ENCODE results near the gene RELL1.

The RELL1 gene, protein sequence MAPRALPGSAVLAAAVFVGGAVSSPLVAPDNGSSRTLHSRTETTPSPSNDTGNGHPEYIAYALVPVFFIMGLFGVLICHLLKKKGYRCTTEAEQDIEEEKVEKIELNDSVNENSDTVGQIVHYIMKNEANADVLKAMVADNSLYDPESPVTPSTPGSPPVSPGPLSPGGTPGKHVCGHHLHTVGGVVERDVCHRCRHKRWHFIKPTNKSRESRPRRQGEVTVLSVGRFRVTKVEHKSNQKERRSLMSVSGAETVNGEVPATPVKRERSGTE

GRCh38 chr4:37686373-37687193 is at the start of gene RELL1:
RELL1 (minus strand) TSS chr4:37686376; CDS start chr4:37686287, 89 bp downstream.
- in situ Hi-C loops (cut with MboI; ENCODE audit: low pct_unique_long_range_greater_than_20kb, low sequenced_read_pairs), result no loop called here
- DNase-seq, result peak; percentile 100

GRCh38 chr4:37735578-37735977 is 49.4 kb upstream of the RELL1 start:
- in situ Hi-C loops (cut with MboI; ENCODE audit: low pct_unique_long_range_greater_than_20kb, low sequenced_read_pairs), result no loop called here
- DNase-seq, result peak; percentile 59

- no peak for DNase-seq
- in situ Hi-C loops (cut with MboI; ENCODE audit: low pct_unique_long_range_greater_than_20kb, low sequenced_read_pairs), result no loop called here
Measured at GRCh38 chr4:37734989-37735388, 48.8 kb upstream of the RELL1 start.

DNA sequence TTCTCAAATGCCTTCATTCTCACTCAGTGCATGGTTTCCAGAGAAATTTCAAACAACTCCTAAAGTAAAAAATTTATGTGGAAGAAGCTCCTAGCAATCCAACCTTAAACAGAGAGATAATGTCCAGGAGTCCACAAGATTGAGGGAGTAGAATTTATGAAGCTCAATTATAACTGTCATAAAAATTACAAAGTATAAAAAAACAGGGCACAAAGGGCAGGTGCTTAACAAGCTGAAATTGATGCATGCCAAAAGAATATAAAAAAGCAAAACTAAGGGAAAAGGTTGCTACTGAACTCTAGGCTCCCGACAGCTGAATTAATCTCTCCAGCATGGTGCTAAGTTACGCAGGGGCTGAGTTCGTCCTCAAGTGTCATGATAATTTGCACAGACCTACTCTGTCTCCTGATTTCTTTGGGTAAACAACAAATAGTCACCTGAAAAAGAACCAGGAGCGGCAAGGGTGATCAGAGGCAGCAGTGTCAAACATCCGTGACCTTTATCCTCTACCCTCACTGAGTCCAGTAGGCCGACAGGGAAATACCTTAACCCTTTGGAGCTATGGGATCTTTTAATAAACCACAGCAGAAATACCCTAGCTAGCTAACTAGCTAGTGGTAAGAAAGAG is 47.2 kb upstream of the RELL1 start:
- no peak for DNase-seq
- in situ Hi-C loops (cut with MboI; ENCODE audit: low pct_unique_long_range_greater_than_20kb, low sequenced_read_pairs), result no loop called here

- DNase-seq, result no peak
- in situ Hi-C loops (cut with MboI; ENCODE audit: low pct_unique_long_range_greater_than_20kb, low sequenced_read_pairs), result no loop called here
Measured at GRCh38 chr4:37732526-37733186, 46.5 kb upstream of the RELL1 start.

- in situ Hi-C loops (cut with MboI; ENCODE audit: low pct_unique_long_range_greater_than_20kb, low sequenced_read_pairs), result no loop called here
- DNase-seq, result no peak
Measured at GRCh38 chr4:37729649-37730004, 43.5 kb upstream of the RELL1 start.

- in situ Hi-C loops (cut with MboI; ENCODE audit: low pct_unique_long_range_greater_than_20kb, low sequenced_read_pairs), result no loop called here
- no peak for DNase-seq
Measured at GRCh38 chr4:37728064-37728463, 41.9 kb upstream of the RELL1 start.

DNA sequence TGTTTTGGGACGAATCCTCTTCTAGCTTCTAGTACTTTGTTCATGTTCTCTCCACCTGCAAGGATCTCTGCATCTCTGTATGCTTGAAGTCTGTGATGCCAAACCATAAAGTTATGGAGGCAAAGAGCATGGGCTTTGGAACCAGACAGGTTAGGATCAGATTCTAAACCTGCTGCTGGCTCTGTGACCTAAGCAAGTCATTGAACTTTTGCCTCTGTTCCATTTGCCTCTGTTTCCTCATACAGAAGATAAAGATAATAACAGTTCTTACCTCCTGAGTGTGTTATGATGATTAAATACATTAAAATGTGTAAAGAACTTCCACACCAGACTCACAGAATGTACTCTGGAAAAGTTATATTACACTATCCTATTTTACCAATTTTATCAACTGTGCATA is 41.5 kb upstream of the RELL1 start:
- DNase-seq, result no peak
- in situ Hi-C loops (cut with MboI; ENCODE audit: low pct_unique_long_range_greater_than_20kb, low sequenced_read_pairs), result no loop called here

DNA sequence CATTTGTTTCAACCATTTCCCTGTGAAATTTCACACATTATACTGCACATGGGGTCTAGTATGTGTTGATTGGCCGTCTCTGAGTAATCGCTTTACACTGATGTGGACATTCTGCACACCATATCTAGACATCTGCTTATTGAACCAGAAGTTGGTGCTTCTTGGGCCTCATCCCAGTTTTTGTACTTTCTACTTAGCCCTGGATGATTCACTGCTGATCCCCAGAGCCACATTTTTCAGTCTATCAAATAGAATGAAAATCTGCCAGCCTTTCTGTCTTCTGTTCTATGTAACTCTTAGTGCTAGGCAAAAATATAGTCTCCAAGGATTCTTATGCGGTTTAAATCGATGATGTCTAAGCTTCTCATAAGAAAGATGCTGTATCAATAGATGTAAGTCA is 40.5 kb upstream of the RELL1 start:
- in situ Hi-C loops (cut with MboI; ENCODE audit: low pct_unique_long_range_greater_than_20kb, low sequenced_read_pairs), result no loop called here

GRCh38 chr4:37725718-37726117 is 39.5 kb upstream of the RELL1 start:
- in situ Hi-C loops (cut with MboI; ENCODE audit: low pct_unique_long_range_greater_than_20kb, low sequenced_read_pairs), result no loop called here
- DNase-seq, result no peak

More for the DNA sequence above, 40.5 kb upstream of the RELL1 start:
- no peak for DNase-seq

GRCh38 chr4:37723067-37723466 is 36.9 kb upstream of the RELL1 start:
- no peak for DNase-seq
- in situ Hi-C loops (cut with MboI; ENCODE audit: low pct_unique_long_range_greater_than_20kb, low sequenced_read_pairs), result no loop called here

GRCh38 chr4:37721995-37722638 is 35.9 kb upstream of the RELL1 start:
- in situ Hi-C loops (cut with MboI; ENCODE audit: low pct_unique_long_range_greater_than_20kb, low sequenced_read_pairs), result no loop called here
- no peak for DNase-seq

DNA sequence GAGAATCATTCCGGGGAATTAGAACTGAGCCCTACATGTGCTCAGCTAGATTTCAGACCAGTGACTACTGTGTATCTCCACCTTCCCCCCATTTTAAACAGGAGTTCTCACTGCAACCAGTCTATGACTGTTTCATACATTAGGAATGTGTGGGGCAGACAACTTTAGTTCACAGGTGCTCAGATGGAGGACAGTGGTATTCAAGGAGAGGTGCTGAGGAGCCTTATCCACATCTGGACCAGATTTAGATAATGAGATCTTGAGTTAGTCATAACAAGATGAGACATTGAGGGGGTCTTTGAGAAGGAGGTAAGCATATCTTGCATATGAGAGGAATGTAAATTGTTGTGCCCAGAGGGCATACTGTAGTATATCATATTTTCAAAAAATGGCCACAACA is 32.8 kb upstream of the RELL1 start:
- in situ Hi-C loops (cut with MboI; ENCODE audit: low pct_unique_long_range_greater_than_20kb, low sequenced_read_pairs), result no loop called here
- DNase-seq, result no peak

DNA sequence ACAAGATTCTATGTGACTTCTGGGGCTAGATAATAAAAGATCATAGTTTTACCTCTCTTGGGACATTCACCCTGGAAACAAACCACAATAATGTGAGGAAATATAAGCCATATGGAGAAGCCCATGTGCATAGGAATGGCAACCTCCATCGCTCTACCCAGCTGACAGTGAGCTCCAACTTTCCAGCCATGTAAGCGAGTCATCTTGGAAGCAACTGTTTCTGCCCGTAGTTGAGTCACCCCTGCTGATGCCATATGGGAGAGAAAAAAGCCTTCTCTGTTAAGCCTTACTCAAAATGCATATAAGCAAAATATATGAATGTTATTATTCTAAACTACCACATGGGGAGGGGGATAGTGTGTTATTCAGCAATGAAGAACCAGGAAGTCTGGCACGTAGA is 31.4 kb upstream of the RELL1 start:
- in situ Hi-C loops (cut with MboI; ENCODE audit: low pct_unique_long_range_greater_than_20kb, low sequenced_read_pairs), result no loop called here
- no peak for DNase-seq

GRCh38 chr4:37715889-37716402 is 29.8 kb upstream of the RELL1 start:
- in situ Hi-C loops (cut with MboI; ENCODE audit: low pct_unique_long_range_greater_than_20kb, low sequenced_read_pairs), result no loop called here
- peak; percentile 27 for DNase-seq

- no peak for DNase-seq
- in situ Hi-C loops (cut with MboI; ENCODE audit: low pct_unique_long_range_greater_than_20kb, low sequenced_read_pairs), result no loop called here
Measured at GRCh38 chr4:37710491-37710890, 24.3 kb upstream of the RELL1 start.

- in situ Hi-C loops (cut with MboI; ENCODE audit: low pct_unique_long_range_greater_than_20kb, low sequenced_read_pairs), result no loop called here
- DNase-seq, result no peak
Measured at GRCh38 chr4:37706032-37706431, 19.9 kb upstream of the RELL1 start.

DNA sequence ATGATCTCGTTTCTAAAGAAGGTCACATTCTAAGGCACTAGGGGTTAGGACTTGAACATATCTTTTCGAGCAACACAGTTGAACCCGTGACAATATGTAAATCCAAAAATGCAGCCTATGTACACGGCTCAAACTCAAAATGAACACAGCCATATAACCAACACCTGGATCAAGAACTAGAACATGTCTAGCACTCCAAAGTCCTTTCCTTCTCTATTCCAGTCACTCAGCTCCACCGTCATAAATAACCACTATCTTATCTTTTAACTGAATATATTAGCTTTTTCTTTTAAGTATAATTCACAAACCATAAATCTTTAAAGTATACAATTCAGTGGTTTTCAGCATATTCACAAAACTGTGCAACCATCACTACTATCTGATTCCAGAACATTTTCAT is 19.4 kb upstream of the RELL1 start:
- in situ Hi-C loops (cut with MboI; ENCODE audit: low pct_unique_long_range_greater_than_20kb, low sequenced_read_pairs), result no loop called here
- DNase-seq, result no peak

DNA sequence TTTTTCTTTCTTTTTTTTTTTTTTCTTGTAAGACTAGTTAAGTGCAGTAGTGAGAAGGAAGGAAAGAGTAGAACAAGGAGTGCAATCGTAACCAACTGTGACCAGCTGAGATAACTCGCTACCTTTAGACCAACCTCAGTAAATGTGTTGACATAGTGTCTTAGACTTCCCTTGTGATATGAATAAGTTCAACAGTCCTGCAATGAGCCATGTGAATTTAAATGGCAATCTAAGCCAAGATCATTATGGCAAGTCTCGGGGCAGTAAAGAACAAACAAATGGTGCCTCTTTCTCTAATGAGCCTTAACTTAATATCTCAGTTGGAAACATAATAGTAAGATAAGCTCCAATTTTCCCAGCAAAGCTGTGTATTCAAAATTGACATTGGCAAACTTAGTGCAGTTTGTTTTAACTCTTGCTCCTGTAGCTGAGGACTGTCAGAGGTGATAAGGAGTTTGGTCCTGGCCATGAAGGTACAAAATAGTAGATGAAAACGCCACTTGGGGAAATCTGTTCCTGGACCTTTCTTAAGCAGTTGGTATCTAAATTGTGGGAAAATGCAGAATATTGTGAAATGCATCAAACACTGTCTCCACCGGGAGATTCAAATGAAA is 13.8 kb upstream of the RELL1 start:
- DNase-seq, result no peak
- in situ Hi-C loops (cut with MboI; ENCODE audit: low pct_unique_long_range_greater_than_20kb, low sequenced_read_pairs), result no loop called here
